H1 (cell line): ENCODE results near the gene RHOG. TPM values are rescaled to one million over a fixed set of nuclear protein-coding genes. Genes with fewer than 3 reads are reported as not detected.

Source experiments
- HDAC6 ChIP-seq: IDR thresholded peaks from one replicate; pipeline ENCODE4 v1.7.1; 2012; ENCODE audit warnings: low read depth, mild to moderate bottlenecking, inconsistent platforms, low read length, moderate library complexity
- JUND ChIP-seq: IDR thresholded peaks from 2 replicates; pipeline ENCODE4 v1.6.1; 2011; ENCODE audit warnings: mild to moderate bottlenecking, improper control_type of control experiment, low read length
- RFX5 ChIP-seq: IDR thresholded peaks from 2 replicates; pipeline ENCODE4 v1.6.1; 2011; ENCODE audit warnings: low read depth, low read length, improper control_type of control experiment, borderline replicate concordance
- SP1 ChIP-seq: IDR thresholded peaks from 2 replicates; pipeline ENCODE4 v1.6.1; 2011; ENCODE audit warnings: low read depth, low read length
- TAF1 ChIP-seq: IDR thresholded peaks from 2 replicates; pipeline ENCODE4 v1.6.1; 2011; ENCODE audit warnings: mild to moderate bottlenecking, low read depth, low read length
- TBP ChIP-seq: IDR thresholded peaks from 2 replicates; pipeline ENCODE4 v1.6.1; 2011; ENCODE audit warnings: low read depth, low read length, improper control_type of control experiment
- ZNF274 ChIP-seq: IDR thresholded peaks from 2 replicates; pipeline ENCODE4 v1.7.0; 2012; ENCODE audit warnings: low read length, borderline replicate concordance; ENCODE audit errors: extremely low read depth
- polyA plus RNA-seq, 7 experiments: library from polyadenylated mRNA; depleted of rRNA in 3 of 7; stranded (reverse) in 5 of 7; unstranded in 2 of 7; fragments of >200 nt in 5 of 7; fragments of 200-250 nt in 2 of 7; gene quantifications; 1 replicate in 5 of 7; 2 replicates in 1 of 7; 4 replicates in 1 of 7; pipeline versions ENCODE4 v1.2.1 to v1.2.3, GENCODE V29; 2011 to 2013; ENCODE audit warnings: missing spikeins in 2 of 7, mixed read lengths in 2 of 7
- total RNA-seq: library from RNA; stranded (reverse); fragmentation: NEBNext Ultra II Directional; extraction: Animal tissue kit (Norgen Biotek cat#: 25700); gene quantifications from 2 replicates; pipeline ENCODE4 v1.2.1, GENCODE V29; 2021

RHOG gene
- total and polyA plus RNA-seq, 2 of the 8 experiments (the other 6 are each of a cell fraction or from before 2014, with no cell fraction given), result 28.3 to 69.6 TPM

DNA sequence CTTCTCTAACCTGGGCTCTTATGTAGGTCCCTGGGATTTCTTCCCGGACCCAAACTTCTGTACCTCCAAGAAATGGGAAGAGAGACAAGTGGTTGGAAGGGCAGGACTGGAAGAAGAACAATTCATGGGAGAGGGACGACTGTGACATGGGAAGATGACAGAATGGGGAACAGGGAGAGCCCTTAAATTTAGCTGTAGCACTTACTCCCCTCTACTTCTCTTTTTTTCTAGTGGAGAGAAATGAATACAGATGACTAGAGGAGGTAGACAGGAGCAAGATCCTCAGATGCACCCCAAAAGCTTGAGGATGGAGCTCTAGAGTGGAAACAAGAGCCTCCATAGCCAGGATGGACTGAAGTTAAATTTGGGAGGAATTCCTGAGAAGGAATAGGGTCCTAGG is 2.3 kb downstream of the RHOG start (continued):
- no peak for TF ChIP-seq HDAC6
- TF ChIP-seq JUND, result no peak
- no peak for TF ChIP-seq TAF1
- no peak for TF ChIP-seq RFX5
- TF ChIP-seq SP1, result no peak
- no peak for TF ChIP-seq TBP
- TF ChIP-seq ZNF274, result no peak
